Esophagus muscularis mucosa (tissue), 4 donors: ENCODE measurements around the gene MPIG6B. TPM values are rescaled to one million over a fixed set of nuclear protein-coding genes. Genes with fewer than 3 reads are reported as not detected.

Source experiments
- DNase-seq: peaks from one replicate; pipeline ENCODE4 v3.0.0-alpha.2; 2017; ENCODE audit errors: extremely low spot score
- H3K27ac ChIP-seq, 4 donors: fragments of 200-600 bp; sonication (generic); replicated peaks in 1 of 4; 1 replicate in 3 of 4; 2 replicates in 1 of 4; pipeline ENCODE4 v1.5.1; 2016 to 2019; ENCODE audit warnings: mild to moderate bottlenecking in 1 of 4
- H3K27me3 ChIP-seq, 4 donors: fragments of 200-600 bp; sonication (generic); one replicate each; pipeline versions ENCODE4 v1.5.1 to v1.6.0; 2016 to 2019
- H3K36me3 ChIP-seq, 4 donors: fragments of 200-600 bp; sonication (generic); one replicate each; pipeline ENCODE4 v1.5.1; 2016 to 2019
- H3K4me1 ChIP-seq, 4 donors: fragments of 200-600 bp; sonication (generic); one replicate each; pipeline ENCODE4 v1.5.1; 2016 to 2019
- H3K4me3 ChIP-seq, 4 donors: fragments of 200-600 bp; sonication (generic); 1 replicate in 2 of 4; 2 replicates in 2 of 4; pipeline ENCODE4 v1.5.1; 2016 to 2019; ENCODE audit warnings: mild to moderate bottlenecking in 4 of 4, moderate library complexity in 1 of 4
- H3K9me3 ChIP-seq, 4 donors: fragments of 200-600 bp; sonication (generic); 1 replicate in 3 of 4; 2 replicates in 1 of 4; pipeline ENCODE4 v1.5.1; 2016 to 2019
- EP300 ChIP-seq: sonication (generic); formaldehyde crosslinking; IDR thresholded peaks from one replicate; pipeline ENCODE4 v1.6.1; 2017; ENCODE audit warnings: antibody characterized with exemption
- POLR2A ChIP-seq: fragments of 450-650 bp; IDR thresholded peaks from one replicate; pipeline ENCODE4 v1.6.1; 2017; ENCODE audit warnings: antibody characterized with exemption, moderate library complexity, mild to moderate bottlenecking, low read depth
- POLR2AphosphoS5 ChIP-seq, 2 donors: sonication (generic); formaldehyde crosslinking; IDR thresholded peaks; one replicate each; pipeline ENCODE4 v1.6.1; 2017; ENCODE audit warnings: antibody characterized with exemption in 2 of 2
- WGBS: methylation state at CpG from one replicate; pipeline ENCODE4 v1.1.5; 2018; 5-methylcytosine and 5-hydroxymethylcytosine counted together
- intact Hi-C: fragments of 100-400 bp; cut with DNase I; formaldehyde crosslinking; loops from one replicate; pipeline ENCODE4 v1.15.1; 2023
- total RNA-seq, 4 donors: library from RNA; depleted of rRNA; stranded (reverse); fragments of >200 nt; gene quantifications; one replicate each; pipeline versions ENCODE4 v1.1.0 to v1.2.1, GENCODE V29; 2016
- TF ChIP-seq, protein P1 (sequence below), 3 experiments: fragments of 200-600 bp in 2 of 3; fragments of 450-650 bp in 1 of 3; sonication (generic) in 2 of 3; IDR thresholded peaks; one replicate each; pipeline ENCODE4 v1.5.1; 2017 to 2019; ENCODE audit warnings: antibody characterized with exemption in 3 of 3, mild to moderate bottlenecking in 2 of 3, moderate library complexity in 1 of 3

The MPIG6B gene
- total RNA-seq, 4 donors from 2014 or later = not detected

DNA sequence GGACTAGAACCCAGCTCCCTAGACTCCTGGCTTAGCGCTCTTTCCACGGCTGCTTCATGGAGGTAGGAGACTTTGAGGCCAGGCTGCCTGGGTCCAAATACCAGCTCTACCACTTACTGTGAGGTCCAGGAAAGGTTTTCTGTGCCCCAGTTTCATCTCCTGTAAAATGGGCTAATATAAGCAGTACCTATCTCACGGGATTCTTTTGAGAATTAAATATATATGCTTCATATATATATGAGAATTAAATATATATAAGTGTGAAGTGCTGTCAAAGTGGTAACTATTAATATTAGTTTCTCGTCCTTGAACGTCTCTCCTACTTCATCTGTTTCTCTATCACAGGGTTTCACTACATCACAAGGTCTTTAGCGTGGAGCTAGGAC, 32.1 kb upstream of the MPIG6B start:
- intact Hi-C loops = no loop called here
- H3K4me1 ChIP-seq = no peaks in the 10 kb centered on the region
- H3K27me3 ChIP-seq = no peaks in the 10 kb centered on the region
- H3K27ac ChIP-seq = no peak overlapping the region
- 80% methylated on average over 6 of the region's 6 CpGs for WGBS
- H3K4me3 ChIP-seq = no peak overlapping the region
- H3K9me3 ChIP-seq = no peaks in the 10 kb centered on the region
- DNase-seq = no peak
- peaks cover 68 to 100% (median 99%) of the 10 kb centered on the region in 4 donors for H3K36me3 ChIP-seq
- TF ChIP-seq POLR2AphosphoS5 (IDR thresholded peaks at IDR 0.05) (no peak), EP300 (no peak), POLR2A (no peak)
- TF ChIP-seq, protein P1, sequence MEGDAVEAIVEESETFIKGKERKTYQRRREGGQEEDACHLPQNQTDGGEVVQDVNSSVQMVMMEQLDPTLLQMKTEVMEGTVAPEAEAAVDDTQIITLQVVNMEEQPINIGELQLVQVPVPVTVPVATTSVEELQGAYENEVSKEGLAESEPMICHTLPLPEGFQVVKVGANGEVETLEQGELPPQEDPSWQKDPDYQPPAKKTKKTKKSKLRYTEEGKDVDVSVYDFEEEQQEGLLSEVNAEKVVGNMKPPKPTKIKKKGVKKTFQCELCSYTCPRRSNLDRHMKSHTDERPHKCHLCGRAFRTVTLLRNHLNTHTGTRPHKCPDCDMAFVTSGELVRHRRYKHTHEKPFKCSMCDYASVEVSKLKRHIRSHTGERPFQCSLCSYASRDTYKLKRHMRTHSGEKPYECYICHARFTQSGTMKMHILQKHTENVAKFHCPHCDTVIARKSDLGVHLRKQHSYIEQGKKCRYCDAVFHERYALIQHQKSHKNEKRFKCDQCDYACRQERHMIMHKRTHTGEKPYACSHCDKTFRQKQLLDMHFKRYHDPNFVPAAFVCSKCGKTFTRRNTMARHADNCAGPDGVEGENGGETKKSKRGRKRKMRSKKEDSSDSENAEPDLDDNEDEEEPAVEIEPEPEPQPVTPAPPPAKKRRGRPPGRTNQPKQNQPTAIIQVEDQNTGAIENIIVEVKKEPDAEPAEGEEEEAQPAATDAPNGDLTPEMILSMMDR (IDR thresholded peaks at IDR 0.05) = no peak

DNA sequence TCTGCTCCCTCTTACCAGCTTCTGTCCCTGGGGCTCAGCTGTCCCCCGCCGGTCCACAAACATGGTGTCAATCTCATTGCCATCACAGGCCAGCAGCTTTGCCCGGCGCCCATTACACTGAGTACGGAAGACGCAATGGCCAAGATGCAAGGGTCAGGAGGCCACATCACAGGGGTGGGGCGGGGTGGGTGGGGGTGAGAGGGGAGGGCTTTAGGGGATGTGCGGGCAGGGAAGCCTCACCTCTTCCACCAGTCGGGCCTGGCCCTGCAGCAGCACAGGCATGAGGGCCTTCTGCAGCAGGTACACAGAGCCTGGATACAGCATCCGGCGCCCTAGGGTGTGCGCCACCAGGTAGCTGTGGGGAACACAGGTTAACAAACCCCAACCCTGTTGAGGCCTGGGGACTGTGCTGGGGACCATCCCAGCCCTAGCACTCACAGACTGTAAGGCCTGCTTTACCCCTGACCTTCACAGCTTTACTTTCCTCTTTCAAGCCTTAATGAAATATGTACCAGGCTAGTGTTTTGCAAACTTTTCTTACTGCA, 31.5 kb upstream of the MPIG6B start:
- no peaks in the 10 kb centered on the region for H3K4me1 ChIP-seq
- no peak overlapping the region for H3K27ac ChIP-seq
- H3K27me3 ChIP-seq = no peaks in the 10 kb centered on the region
- H3K9me3 ChIP-seq = no peaks in the 10 kb centered on the region
- intact Hi-C loops = no loop called here
- TF ChIP-seq EP300 = no peak
- TF ChIP-seq, protein P1 (IDR thresholded peaks at IDR 0.05) = no peak
- TF ChIP-seq POLR2A = no peak
- DNase-seq = no peak
- WGBS = 89% methylated on average over 11 of the region's 12 CpGs
- peaks cover 68 to 100% (median 99%) of the 10 kb centered on the region in 4 donors for H3K36me3 ChIP-seq
- no peak overlapping the region for H3K4me3 ChIP-seq

DNA sequence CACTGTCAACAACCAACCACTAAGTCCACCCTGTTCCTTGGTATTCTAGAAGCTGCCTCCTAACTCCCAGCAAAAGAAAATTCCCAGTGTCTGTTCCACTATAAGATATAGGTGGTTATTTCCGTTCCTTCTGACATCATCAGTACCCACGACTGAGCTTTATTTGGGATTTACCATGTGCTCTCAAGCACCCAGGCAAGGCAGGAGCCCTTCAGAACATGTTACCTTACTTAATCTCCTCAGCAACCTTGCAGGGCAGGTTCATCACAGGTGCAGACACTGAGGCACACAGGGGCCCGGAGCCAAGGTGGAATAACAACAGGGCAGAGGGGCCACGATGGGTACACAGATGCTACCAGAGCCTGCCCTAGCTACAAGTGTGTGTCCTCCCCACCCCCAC, 30.8 kb upstream of the MPIG6B start:
- Histone ChIP-seq H3K4me1 (peaks cover 0 to 4% (median 0%) of the 10 kb centered on the region in 4 donors), H3K27me3 (no peaks in the 10 kb centered on the region), H3K4me3 (no peak overlapping the region), H3K36me3 (peaks cover 66 to 100% (median 97%) of the 10 kb centered on the region in 4 donors), H3K9me3 (no peaks in the 10 kb centered on the region), H3K27ac (no peak overlapping the region)
- intact Hi-C loops = no loop called here
- 83% methylated on average over 4 of the region's 4 CpGs for WGBS
- no peak for DNase-seq
- TF ChIP-seq, protein P1 (IDR thresholded peaks at IDR 0.05) = no peak
- TF ChIP-seq POLR2AphosphoS5 (IDR thresholded peaks at IDR 0.05) = no peak

DNA sequence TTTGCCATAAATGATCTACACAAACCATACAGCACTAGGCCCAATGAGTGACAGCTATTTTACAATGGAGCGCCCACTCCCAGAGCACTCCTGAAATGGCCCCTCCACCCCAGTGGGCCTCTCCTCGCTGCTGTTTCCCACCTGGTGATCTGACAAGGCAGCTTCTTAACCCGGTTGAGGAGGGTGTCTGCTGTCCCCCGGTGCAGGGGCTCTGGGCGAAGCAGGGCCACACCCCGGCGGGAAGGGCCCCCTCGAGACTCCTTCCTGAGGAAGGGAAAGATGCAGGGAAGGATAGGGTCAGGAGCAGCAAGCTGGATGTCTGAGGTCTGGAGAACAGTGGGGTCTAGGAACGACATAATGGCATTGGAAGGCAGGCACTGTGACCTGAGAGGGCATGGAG, 30.3 kb upstream of the MPIG6B start:
- TF ChIP-seq POLR2A (no peak), EP300 (no peak), POLR2AphosphoS5 (IDR thresholded peaks at IDR 0.05) (no peak)
- TF ChIP-seq, protein P1 (IDR thresholded peaks at IDR 0.05) = no peak
- intact Hi-C loops = no loop called here

DNA sequence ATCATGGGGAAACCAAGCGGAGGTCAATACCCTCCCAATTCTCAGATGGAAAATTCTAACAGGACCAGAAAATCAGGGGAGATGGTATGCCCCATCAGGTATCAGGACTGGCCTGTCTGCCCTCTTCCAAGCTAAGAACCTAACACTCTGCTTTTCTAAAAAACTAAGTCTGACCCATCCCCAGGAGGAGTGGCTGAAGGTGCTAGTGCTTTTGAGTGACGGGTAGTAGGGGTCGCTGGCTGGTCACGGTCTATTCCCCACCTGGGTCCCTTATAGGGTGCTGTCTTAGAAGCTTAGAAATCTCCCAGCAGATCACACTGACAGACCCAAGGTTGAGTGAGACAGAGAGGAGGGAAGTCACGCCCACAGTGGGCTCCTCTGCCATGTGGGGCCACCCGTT, 29.6 kb upstream of the MPIG6B start:
- Histone ChIP-seq H3K27ac (no peak overlapping the region), H3K9me3 (no peaks in the 10 kb centered on the region), H3K4me1 (peaks cover 0 to 10% (median under 1%) of the 10 kb centered on the region in 4 donors), H3K4me3 (no peak overlapping the region), H3K27me3 (no peaks in the 10 kb centered on the region), H3K36me3 (peaks cover 54 to 100% (median 91%) of the 10 kb centered on the region in 4 donors)
- intact Hi-C loops = no loop called here
- TF ChIP-seq, protein P1 (IDR thresholded peaks at IDR 0.05) = no peak
- no peak for TF ChIP-seq POLR2A
- no peak for TF ChIP-seq EP300
- no peak for TF ChIP-seq POLR2AphosphoS5 (IDR thresholded peaks at IDR 0.05)
- WGBS = 81% methylated on average over 6 of the region's 6 CpGs
- DNase-seq = no peak

More for the DNA sequence above, 30.3 kb upstream of the MPIG6B start:
- no peak for DNase-seq
- Histone ChIP-seq H3K27ac (no peak overlapping the region), H3K4me3 (no peak overlapping the region), H3K9me3 (no peaks in the 10 kb centered on the region), H3K27me3 (no peaks in the 10 kb centered on the region), H3K36me3 (peaks cover 61 to 100% (median 95%) of the 10 kb centered on the region in 4 donors), H3K4me1 (peaks cover 0 to 8% (median 0%) of the 10 kb centered on the region in 4 donors)
- 83% methylated on average over 9 of the region's 9 CpGs for WGBS
